ENCODE data around the gene P2RX2.

Gene P2RX2

GRCh38 chr12:132638541-132639408 is 20.2 kb downstream of the P2RX2 start:
- no peak for DNase-seq (ENCODE audit: low read depth)

- DNase-seq (ENCODE audit: low read depth), result no peak
These were observed 21.5 kb downstream of the P2RX2 start for GRCh38 chr12:132639956-132640520.

GRCh38 chr12:132640936-132641335 is 22.4 kb downstream of the P2RX2 start:
- no peak for DNase-seq (ENCODE audit: low read depth)

GRCh38 chr12:132641811-132642650 is 23.5 kb downstream of the P2RX2 start:
- no peak for DNase-seq (ENCODE audit: low read depth)

- no peak for DNase-seq (ENCODE audit: low read depth)
These were observed 24.6 kb downstream of the P2RX2 start for GRCh38 chr12:132642846-132643835.

- DNase-seq (ENCODE audit: low read depth), result no peak
These were observed 28.3 kb downstream of the P2RX2 start for GRCh38 chr12:132646850-132647249.

GRCh38 chr12:132647858-132648257 is 29.3 kb downstream of the P2RX2 start:
- no peak for DNase-seq (ENCODE audit: low read depth)

- DNase-seq (ENCODE audit: low read depth), result no peak
These were observed 30.1 kb downstream of the P2RX2 start for GRCh38 chr12:132648616-132649225.

GRCh38 chr12:132649226-132649945 is 30.8 kb downstream of the P2RX2 start:
- DNase-seq (ENCODE audit: low read depth), result no peak

GRCh38 chr12:132651444-132652100 is 33.0 kb downstream of the P2RX2 start:
- DNase-seq (ENCODE audit: low read depth), result no peak

GRCh38 chr12:132653567-132654290 is 35.2 kb downstream of the P2RX2 start:
- DNase-seq (ENCODE audit: low read depth), result no peak

GRCh38 chr12:132657004-132657727 is 38.6 kb downstream of the P2RX2 start:
- no peak for DNase-seq (ENCODE audit: low read depth)

GRCh38 chr12:132658149-132658894 is 39.7 kb downstream of the P2RX2 start:
- DNase-seq (ENCODE audit: low read depth), result no peak

- no peak for DNase-seq (ENCODE audit: low read depth)
These were observed 40.6 kb downstream of the P2RX2 start for GRCh38 chr12:132659146-132659545.

GRCh38 chr12:132660052-132660451 is 41.5 kb downstream of the P2RX2 start:
- no peak for DNase-seq (ENCODE audit: low read depth)

- DNase-seq (ENCODE audit: low read depth), result no peak
These were observed 42.4 kb downstream of the P2RX2 start for GRCh38 chr12:132660996-132661395.

- no peak for DNase-seq (ENCODE audit: low read depth)
These were observed 43.4 kb downstream of the P2RX2 start for GRCh38 chr12:132661972-132662371.

Measured in activated T-cell treated with anti-CD3 and anti-CD28 coated beads for 1 hour (primary cell).